Type B pancreatic cell (in vitro differentiated cells): ENCODE data around the gene CYP4F12. TPM values are rescaled to one million over a fixed set of nuclear protein-coding genes. Genes with fewer than 3 reads are reported as not detected.

Source experiments
- DNase-seq: peaks from one replicate; pipeline ENCODE4 v3.0.0; 2021; ENCODE audit warnings: mixed read lengths; ENCODE audit not compliant: unreplicated experiment; ENCODE audit errors: extremely low spot score
- H3K27ac Mint-ChIP-seq: 2 replicates; pipeline ENCODE4 v1.8.0; 2021; ENCODE audit warnings: mild to moderate bottlenecking, mixed read lengths
- H3K27me3 Mint-ChIP-seq: 2 replicates; pipeline ENCODE4 v1.8.0; 2021; ENCODE audit warnings: mixed read lengths
- H3K36me3 Mint-ChIP-seq: 2 replicates; pipeline ENCODE4 v1.8.0; 2021; ENCODE audit warnings: mixed read lengths
- H3K4me1 Mint-ChIP-seq: one replicate; pipeline ENCODE4 v1.8.0; 2021; ENCODE audit warnings: mixed read lengths; ENCODE audit not compliant: unreplicated experiment
- H3K4me3 Mint-ChIP-seq: 2 replicates; pipeline ENCODE4 v1.8.0; 2021; ENCODE audit warnings: mild to moderate bottlenecking, mixed read lengths
- H3K9me3 Mint-ChIP-seq: 2 replicates; pipeline ENCODE4 v1.8.0; 2021; ENCODE audit warnings: mixed read lengths
- total RNA-seq: library from RNA; stranded (reverse); gene quantifications from 2 replicates; pipeline ENCODE4 v1.2.1, GENCODE V29; 2021; ENCODE audit warnings: low replicate concordance
- TF ChIP-seq, protein P1 (sequence below): fragments of 200-600 bp; sonication (generic); conservative IDR thresholded peaks from 2 replicates; pipeline ENCODE4 v1.5.0; 2021; ENCODE audit warnings: antibody characterized with exemption, mild to moderate bottlenecking

Gene CYP4F12
- total RNA-seq, 1 donor from 2014 or later, result 1.2 TPM

DNA sequence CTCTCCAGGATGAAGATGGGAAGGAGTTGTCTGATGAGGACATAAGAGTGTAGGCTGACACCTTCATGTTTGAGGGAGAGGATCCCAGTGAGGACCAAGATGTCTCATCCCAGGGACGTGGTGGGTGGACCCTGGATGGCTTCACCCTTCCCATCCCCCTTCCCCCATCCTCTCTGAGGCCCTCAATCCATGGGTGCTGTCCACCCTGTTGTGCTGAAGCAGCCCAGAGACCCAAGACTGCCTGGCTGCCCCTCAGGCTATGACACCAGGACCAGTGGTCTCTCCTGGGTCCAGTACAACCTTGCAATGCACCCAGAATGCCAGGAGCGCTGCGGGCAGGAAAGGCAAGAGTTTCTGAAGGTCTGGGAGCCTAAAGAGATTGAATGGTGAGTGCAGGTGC is 3.4 kb upstream of the CYP4F12 start:
- no peaks in the 10 kb centered on the region for H3K36me3 Mint-ChIP-seq
- no peak for DNase-seq

DNA sequence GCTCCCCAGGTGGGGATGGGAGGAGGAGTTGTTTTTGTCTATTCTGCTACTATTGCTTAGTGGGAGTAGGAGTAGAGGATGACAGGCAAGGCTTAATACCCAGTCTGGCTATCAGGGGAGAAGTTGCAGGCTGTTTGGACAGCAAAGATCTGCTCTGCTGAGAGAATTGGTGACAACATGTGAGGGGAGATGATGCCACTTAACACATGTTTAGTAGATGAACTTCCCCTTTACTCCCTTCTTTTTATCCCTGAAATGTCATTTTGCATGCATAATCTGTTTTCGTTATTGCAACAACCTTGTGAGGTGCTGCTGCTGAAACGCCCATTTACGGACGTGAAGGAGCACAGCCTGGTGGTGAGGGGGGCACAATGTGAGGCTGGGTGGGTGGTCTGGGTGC is 3.0 kb upstream of the CYP4F12 start:
- Mint-ChIP-seq H3K27me3 (no peaks in the 10 kb centered on the region), H3K27ac (no peak overlapping the region), H3K4me3 (no peak overlapping the region), H3K4me1 (no peaks in the 10 kb centered on the region), H3K36me3 (no peaks in the 10 kb centered on the region), H3K9me3 (no peaks in the 10 kb centered on the region)
- DNase-seq, result no peak
- TF ChIP-seq, protein P1, sequence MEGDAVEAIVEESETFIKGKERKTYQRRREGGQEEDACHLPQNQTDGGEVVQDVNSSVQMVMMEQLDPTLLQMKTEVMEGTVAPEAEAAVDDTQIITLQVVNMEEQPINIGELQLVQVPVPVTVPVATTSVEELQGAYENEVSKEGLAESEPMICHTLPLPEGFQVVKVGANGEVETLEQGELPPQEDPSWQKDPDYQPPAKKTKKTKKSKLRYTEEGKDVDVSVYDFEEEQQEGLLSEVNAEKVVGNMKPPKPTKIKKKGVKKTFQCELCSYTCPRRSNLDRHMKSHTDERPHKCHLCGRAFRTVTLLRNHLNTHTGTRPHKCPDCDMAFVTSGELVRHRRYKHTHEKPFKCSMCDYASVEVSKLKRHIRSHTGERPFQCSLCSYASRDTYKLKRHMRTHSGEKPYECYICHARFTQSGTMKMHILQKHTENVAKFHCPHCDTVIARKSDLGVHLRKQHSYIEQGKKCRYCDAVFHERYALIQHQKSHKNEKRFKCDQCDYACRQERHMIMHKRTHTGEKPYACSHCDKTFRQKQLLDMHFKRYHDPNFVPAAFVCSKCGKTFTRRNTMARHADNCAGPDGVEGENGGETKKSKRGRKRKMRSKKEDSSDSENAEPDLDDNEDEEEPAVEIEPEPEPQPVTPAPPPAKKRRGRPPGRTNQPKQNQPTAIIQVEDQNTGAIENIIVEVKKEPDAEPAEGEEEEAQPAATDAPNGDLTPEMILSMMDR, result no peak

More for the DNA sequence above, 3.4 kb upstream of the CYP4F12 start:
- Mint-ChIP-seq H3K27me3 (no peaks in the 10 kb centered on the region), H3K4me1 (no peaks in the 10 kb centered on the region), H3K27ac (no peak overlapping the region), H3K9me3 (no peaks in the 10 kb centered on the region), H3K4me3 (no peak overlapping the region)
- TF ChIP-seq, protein P1, result no peak

DNA sequence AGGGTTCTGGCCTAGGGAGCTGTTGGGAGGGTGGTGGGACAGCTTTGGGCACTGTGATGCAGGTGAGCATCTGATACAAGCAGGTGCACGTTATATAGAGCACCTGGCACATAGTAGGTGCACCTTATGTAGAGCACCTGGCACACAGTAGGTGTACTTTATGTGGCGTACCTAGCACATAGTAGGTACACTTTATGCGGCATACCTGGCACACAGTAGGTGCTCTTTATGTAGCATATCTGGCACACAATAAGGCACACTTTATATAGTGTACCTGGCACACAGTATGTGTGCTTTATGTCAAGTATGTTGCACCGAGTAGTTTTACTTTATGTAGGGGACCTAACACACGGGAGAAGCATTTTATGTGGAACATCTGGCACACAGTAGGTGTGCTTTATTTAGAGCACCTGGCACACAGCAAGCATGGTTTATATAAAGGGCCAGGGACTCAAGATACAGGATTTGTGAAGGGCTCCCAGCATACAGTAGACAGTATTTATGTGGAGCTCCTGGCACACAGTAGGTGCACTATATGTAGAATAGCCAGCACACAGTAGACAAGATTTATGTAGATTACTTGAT is 1.6 kb upstream of the CYP4F12 start:
- H3K27ac Mint-ChIP-seq, result no peak overlapping the region
- H3K27me3 Mint-ChIP-seq, result no peaks in the 10 kb centered on the region
- H3K9me3 Mint-ChIP-seq, result no peaks in the 10 kb centered on the region
- no peak overlapping the region for H3K4me3 Mint-ChIP-seq
- H3K4me1 Mint-ChIP-seq, result no peaks in the 10 kb centered on the region
- no peaks in the 10 kb centered on the region for H3K36me3 Mint-ChIP-seq
- TF ChIP-seq, protein P1, result no peak
- DNase-seq, result no peak

DNA sequence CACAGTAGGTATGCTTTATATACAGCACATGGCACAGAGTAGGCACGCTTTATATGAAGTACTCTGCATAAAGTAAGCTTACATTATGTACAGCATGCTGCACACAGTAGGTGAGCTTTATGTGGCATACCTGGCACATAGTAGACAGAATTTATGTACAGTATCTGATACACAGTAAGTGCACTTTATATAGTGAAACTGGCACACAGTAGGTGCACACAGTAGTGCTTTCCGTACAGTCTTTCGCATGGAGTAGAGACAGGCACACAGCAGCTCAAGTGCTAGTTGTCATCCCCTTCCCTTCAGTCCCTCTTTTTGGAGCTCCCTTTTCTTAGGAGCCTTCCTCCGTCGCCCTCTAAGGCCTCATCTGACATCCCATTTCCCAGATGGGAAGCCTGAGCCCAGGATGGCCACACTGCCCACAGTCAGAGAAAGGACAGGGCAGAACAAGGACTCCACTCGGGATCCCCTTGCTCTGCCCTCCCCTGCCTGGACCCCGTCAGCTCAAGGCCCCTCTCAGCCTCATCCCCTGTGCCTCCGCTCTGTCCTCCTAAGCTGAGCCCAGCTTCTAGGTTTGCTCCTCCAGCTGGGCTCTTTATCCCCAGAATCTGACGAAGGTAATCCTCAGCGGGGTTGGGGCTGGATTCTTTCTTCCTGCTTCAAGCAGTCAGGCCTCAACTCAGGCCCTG is 852 bp upstream of the CYP4F12 start:
- Mint-ChIP-seq H3K4me3 (no peak overlapping the region), H3K27ac (no peak overlapping the region), H3K4me1 (no peaks in the 10 kb centered on the region), H3K36me3 (no peaks in the 10 kb centered on the region), H3K9me3 (no peaks in the 10 kb centered on the region), H3K27me3 (no peaks in the 10 kb centered on the region)
- DNase-seq, result no peak
- TF ChIP-seq, protein P1, result no peak

DNA sequence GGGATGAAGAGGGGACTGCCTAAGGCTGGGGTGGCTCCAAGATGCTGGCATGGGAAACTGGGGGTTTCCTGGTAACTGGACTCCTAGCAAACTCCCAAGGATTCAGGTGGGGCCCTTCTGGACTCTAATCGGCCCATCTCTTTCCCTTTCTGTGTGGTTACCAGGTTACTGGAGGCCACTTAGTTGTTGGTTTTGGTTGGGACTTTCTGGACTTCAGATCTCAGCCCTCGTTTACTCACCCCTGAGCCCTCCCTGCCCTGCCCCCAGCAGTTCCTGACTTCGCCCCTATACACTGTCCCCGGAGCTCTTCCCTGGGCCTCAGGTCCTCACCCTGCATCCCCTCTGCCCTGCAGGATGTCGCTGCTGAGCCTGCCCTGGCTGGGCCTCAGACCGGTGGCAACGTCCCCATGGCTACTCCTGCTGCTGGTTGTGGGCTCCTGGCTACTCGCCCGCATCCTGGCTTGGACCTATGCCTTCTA is 328 bp downstream of the CYP4F12 start:
- Mint-ChIP-seq H3K27me3 (no peaks in the 10 kb centered on the region), H3K27ac (no peak overlapping the region), H3K36me3 (no peaks in the 10 kb centered on the region), H3K9me3 (peaks cover 4% of the 10 kb centered on the region), H3K4me1 (no peaks in the 10 kb centered on the region), H3K4me3 (no peak overlapping the region)
- TF ChIP-seq, protein P1, result no peak
- DNase-seq, result no peak
